Loucy (cell line): Measurements from ENCODE around the gene SKA1.

Experiments used
- H2AFZ ChIP-seq: fragments of 200-600 bp; sonication (generic); 2 replicates; pipeline ENCODE4 v1.6.0; 2016; ENCODE audit warnings: antibody characterized with exemption, mild to moderate bottlenecking, low read length, moderate library complexity
- H3F3A ChIP-seq: fragments of 200-600 bp; 2 replicates; pipeline ENCODE4 v1.6.0; 2016; ENCODE audit warnings: antibody characterized with exemption, low read depth, mild to moderate bottlenecking
- H3K27me3 ChIP-seq: fragments of 200-600 bp; sonication (generic); 2 replicates; pipeline ENCODE4 v1.6.1; 2014; ENCODE audit warnings: low read length, mild to moderate bottlenecking; ENCODE audit not compliant: insufficient read depth, poor library complexity, severe bottlenecking
- H3K36me3 ChIP-seq: fragments of 200-600 bp; sonication (generic); 2 replicates; pipeline ENCODE4 v1.6.1; 2016; ENCODE audit warnings: low read length; ENCODE audit not compliant: insufficient read depth
- H3K4me1 ChIP-seq: fragments of 200-600 bp; sonication (generic); 2 replicates; pipeline ENCODE4 v1.5.1; 2014; ENCODE audit warnings: low read length, mild to moderate bottlenecking; ENCODE audit not compliant: insufficient read depth, poor library complexity, severe bottlenecking
- H3K4me2 ChIP-seq: fragments of 200-600 bp; sonication (generic); 2 replicates; pipeline ENCODE4 v1.6.0; 2014; ENCODE audit warnings: antibody characterized with exemption, low read length, low read depth, mild to moderate bottlenecking; ENCODE audit not compliant: poor library complexity, severe bottlenecking
- H3K4me3 ChIP-seq: fragments of 200-600 bp; sonication (generic); 2 replicates; pipeline ENCODE4 v1.5.1; 2014; ENCODE audit warnings: low read length, mild to moderate bottlenecking, mixed read lengths; ENCODE audit not compliant: poor library complexity, severe bottlenecking
- H3K79me2 ChIP-seq: fragments of 200-600 bp; sonication (generic); 2 replicates; pipeline ENCODE4 v1.6.1; 2014; ENCODE audit warnings: low read length; ENCODE audit not compliant: insufficient read depth
- H3K9ac ChIP-seq: fragments of 200-600 bp; sonication (generic); 2 replicates; pipeline ENCODE4 v1.6.0; 2014; ENCODE audit warnings: mild to moderate bottlenecking, low read depth, low read length, moderate library complexity; ENCODE audit not compliant: poor library complexity, severe bottlenecking
- H3K9me2 ChIP-seq: fragments of 200-600 bp; sonication (generic); replicated peaks from 2 replicates; pipeline ENCODE4 v1.6.1; 2016; ENCODE audit warnings: low read depth, low read length, mixed read lengths
- H3K9me3 ChIP-seq: fragments of 200-600 bp; sonication (generic); 2 replicates; pipeline ENCODE4 v1.6.1; 2014; ENCODE audit warnings: mild to moderate bottlenecking, antibody characterized with exemption, low read length, low read depth; ENCODE audit not compliant: insufficient read depth
- H4K20me1 ChIP-seq: fragments of 200-600 bp; sonication (generic); 2 replicates; pipeline ENCODE4 v1.6.0; 2014; ENCODE audit warnings: antibody characterized with exemption, low read length, mild to moderate bottlenecking; ENCODE audit not compliant: insufficient read depth, poor library complexity, severe bottlenecking
- EZH2phosphoT487 ChIP-seq: fragments of 200-600 bp; IDR thresholded peaks from 2 replicates; pipeline ENCODE4 v1.6.1; 2018; ENCODE audit warnings: antibody characterized with exemption, mild to moderate bottlenecking, moderate library complexity, borderline replicate concordance
- TF ChIP-seq, protein P1 (sequence below): fragments of 200-600 bp; sonication (generic); conservative IDR thresholded peaks from 2 replicates; pipeline ENCODE4 v1.5.1; 2014; ENCODE audit warnings: mild to moderate bottlenecking, antibody characterized with exemption, low read length

The SKA1 gene

DNA sequence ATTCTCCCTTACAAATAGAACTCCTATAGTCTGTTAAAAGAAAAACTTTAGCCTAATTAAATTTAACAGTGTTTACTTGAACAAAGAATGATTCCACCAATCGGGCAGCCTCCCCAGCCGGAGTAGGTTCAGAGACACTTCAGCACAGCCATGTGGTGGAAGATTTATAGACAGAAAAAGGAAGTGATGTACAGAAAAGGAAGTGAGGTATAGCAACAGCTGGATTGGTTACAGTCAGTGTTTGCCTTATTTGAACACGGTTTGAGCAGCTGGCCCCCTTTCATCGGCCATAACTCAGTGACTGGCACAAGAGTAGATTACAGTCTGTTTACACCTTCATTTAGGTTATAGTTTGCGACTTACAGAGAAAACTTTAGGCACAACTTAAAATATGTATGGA is 2.1 kb upstream of the SKA1 start:
- H3K4me2 ChIP-seq: no peak overlapping the region

DNA sequence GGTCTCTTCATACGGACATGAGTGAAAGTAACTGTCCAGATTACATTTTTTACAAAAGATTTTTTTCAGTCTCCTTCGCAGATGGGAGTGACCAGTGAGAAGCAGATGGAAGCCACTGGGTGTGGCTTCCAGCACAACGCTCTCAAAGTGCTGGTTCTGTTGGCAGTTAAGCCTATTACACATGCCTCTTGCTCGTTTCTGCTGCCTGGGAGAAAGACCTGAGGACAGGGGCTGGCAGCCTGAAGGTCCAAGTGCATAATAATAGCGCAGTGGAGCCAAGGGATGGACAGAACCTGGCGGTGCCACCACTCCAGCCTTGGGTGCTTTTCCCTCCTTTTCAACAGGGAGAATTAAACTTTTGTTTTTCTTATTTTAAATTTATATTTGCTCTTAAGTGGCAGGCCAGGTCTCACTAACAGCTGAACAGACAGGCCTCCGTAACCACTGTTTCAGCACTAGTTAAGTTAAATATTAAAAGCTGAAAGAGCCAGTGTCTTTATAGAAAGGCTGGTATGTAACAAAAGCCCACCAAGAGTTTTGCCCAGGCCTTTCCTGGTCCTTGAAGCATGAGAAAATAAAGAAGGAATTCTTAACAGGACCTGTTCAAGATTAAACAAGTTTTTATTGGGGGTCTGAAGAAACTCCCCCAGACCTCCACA is 1.2 kb upstream of the SKA1 start:
- Histone ChIP-seq H3K27me3 (peaks cover 7% of the 10 kb centered on the region), H3K36me3 (no peaks in the 10 kb centered on the region), H3K9ac (peak overlapping the region; percentile 90), H3K9me3 (peaks cover 8% of the 10 kb centered on the region; the same call in 1 of the 2 replicates), H4K20me1 (no peaks in the 10 kb centered on the region), H3K79me2 (peaks cover 33% of the 10 kb centered on the region), H3K4me3 (peak overlapping the region; percentile 91), H3K4me1 (peaks cover 35% of the 10 kb centered on the region), H3K4me2 (peak overlapping the region; percentile 83), H3F3A (no peaks in the 10 kb centered on the region), H2AFZ (no peak overlapping the region), H3K9me2 (no peaks in the 10 kb centered on the region)
- TF ChIP-seq, protein P1, sequence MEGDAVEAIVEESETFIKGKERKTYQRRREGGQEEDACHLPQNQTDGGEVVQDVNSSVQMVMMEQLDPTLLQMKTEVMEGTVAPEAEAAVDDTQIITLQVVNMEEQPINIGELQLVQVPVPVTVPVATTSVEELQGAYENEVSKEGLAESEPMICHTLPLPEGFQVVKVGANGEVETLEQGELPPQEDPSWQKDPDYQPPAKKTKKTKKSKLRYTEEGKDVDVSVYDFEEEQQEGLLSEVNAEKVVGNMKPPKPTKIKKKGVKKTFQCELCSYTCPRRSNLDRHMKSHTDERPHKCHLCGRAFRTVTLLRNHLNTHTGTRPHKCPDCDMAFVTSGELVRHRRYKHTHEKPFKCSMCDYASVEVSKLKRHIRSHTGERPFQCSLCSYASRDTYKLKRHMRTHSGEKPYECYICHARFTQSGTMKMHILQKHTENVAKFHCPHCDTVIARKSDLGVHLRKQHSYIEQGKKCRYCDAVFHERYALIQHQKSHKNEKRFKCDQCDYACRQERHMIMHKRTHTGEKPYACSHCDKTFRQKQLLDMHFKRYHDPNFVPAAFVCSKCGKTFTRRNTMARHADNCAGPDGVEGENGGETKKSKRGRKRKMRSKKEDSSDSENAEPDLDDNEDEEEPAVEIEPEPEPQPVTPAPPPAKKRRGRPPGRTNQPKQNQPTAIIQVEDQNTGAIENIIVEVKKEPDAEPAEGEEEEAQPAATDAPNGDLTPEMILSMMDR: no peak
- TF ChIP-seq EZH2phosphoT487: no peak

More for the DNA sequence above, 2.1 kb upstream of the SKA1 start:
- H3K4me1 ChIP-seq: peaks cover 29% of the 10 kb centered on the region
- H3K9me3 ChIP-seq: peaks cover 8% of the 10 kb centered on the region; the same call in 1 of the 2 replicates
- peaks cover 7% of the 10 kb centered on the region for H3K27me3 ChIP-seq
- H3K4me3 ChIP-seq: no peak overlapping the region
- H2AFZ ChIP-seq: peak overlapping the region; percentile 51; the same call in 1 of the 2 replicates
- no peaks in the 10 kb centered on the region for H3F3A ChIP-seq
- no peak overlapping the region for H3K9ac ChIP-seq
- H3K9me2 ChIP-seq: no peaks in the 10 kb centered on the region
- H3K79me2 ChIP-seq: peaks cover 24% of the 10 kb centered on the region
- H4K20me1 ChIP-seq: no peaks in the 10 kb centered on the region
- H3K36me3 ChIP-seq: no peaks in the 10 kb centered on the region
- TF ChIP-seq, protein P1: no peak
- no peak for TF ChIP-seq EZH2phosphoT487

DNA sequence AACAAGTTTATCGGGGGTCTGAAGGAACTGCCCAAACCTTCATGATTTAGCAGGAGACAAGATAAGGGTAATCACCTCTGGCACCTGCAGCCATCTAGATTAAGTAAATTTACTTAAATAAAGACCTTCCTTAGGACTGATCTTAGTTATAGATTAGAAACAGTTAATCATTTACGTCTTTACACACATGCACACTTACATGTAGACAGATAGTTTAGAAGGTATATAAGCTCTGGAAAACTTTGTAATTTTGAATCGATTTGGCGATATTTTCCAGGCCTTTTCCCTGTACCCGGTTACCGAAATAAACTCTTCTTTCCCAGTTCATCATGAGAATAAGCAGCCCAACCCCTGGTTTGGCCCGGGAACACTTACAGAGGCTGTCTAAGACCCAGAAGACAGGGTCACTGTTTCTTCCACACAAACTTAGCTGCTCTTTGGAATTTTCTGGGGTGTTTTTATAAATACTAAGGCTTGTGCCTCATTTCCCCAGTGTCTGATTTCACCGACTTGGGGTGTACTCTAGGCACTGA is 560 bp upstream of the SKA1 start:
- Histone ChIP-seq H3K4me2 (peak overlapping the region; percentile 83), H3K27me3 (peaks cover 7% of the 10 kb centered on the region), H3K4me1 (peaks cover 35% of the 10 kb centered on the region), H4K20me1 (no peaks in the 10 kb centered on the region), H3K9ac (peak overlapping the region; percentile 90), H3K9me2 (no peaks in the 10 kb centered on the region), H2AFZ (peak overlapping the region; percentile 71; the same call in 1 of the 2 replicates), H3K4me3 (peak overlapping the region; percentile 91), H3K79me2 (peaks cover 39% of the 10 kb centered on the region), H3K36me3 (no peaks in the 10 kb centered on the region), H3F3A (no peaks in the 10 kb centered on the region), H3K9me3 (peaks cover 6% of the 10 kb centered on the region; the same call in 1 of the 2 replicates)
- no peak for TF ChIP-seq EZH2phosphoT487
- TF ChIP-seq, protein P1: no peak
